ENCODE data around the gene LAMC2. TPM values are rescaled to one million over a fixed set of nuclear protein-coding genes. Genes with fewer than 3 reads are reported as not detected.

Gene LAMC2
- total and polyA plus RNA-seq, 2 of the 13 experiments (the other 11 are each of a cell fraction or from before 2014, with no cell fraction given) = 0.03 TPM; not detected in 1

DNA sequence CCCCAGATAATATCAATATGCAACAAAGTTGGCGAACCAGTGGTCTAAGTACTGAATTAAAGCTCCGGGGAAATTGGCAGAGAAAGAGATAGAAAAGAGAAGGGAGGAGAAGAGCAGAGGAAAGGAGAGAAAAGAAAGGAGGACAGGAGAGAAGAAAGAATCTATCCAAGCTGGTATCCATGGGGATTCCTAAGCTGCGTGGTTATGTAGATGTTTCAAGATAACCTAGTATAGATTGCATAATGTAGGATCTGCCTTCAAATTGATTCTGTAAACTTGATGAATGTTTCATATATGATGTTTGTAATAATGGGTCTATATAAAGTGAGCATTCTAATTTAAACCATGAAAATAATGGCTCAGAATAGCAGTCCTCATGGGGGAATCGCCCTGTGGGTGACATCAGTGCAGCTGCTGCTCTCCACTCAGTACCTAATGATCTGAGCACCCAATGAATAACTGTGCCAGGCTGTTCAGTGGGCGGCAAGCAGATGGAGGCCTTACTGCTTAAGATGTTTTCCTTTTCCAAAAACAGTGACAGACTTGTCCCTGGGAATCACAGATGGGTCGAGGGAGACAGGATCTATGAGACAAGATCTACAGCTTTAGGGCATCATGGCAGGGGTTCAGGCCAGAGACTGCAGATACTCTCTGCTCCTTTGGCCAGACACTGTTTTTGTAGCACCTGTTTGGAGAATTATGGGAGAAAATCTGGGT, 78.0 kb downstream of the LAMC2 start:
- no peaks in the 10 kb centered on the region for H3K79me2 ChIP-seq (ENCODE audit: insufficient read depth, low read length)
- no TSS peak for BruUV-seq (replicated peaks)
- FAIRE-seq (no peak), DNase-seq (ENCODE audit: low spot score) (no peak), ATAC-seq (no peak)
- no peaks in the 10 kb centered on the region for H3K9me3 ChIP-seq (ENCODE audit: low read length)
- TF ChIP-seq KAT8 (CRISPR knock-in tag; IDR thresholded peaks at IDR 0.05) (no peak), BHLHE40 (IDR thresholded peaks at IDR 0.05; ENCODE audit: low read length) (no peak), ETV5 (CRISPR knock-in tag; IDR thresholded peaks at IDR 0.05; ENCODE audit: borderline replicate concordance) (no peak)
- H3K27me3 ChIP-seq (ENCODE audit: control insufficient read depth in 1 of 2, insufficient read depth in 2 of 2, low read length in 2 of 2) = peaks cover 3 to 36% of the 10 kb centered on the region in 2 experiments; a peak in 4 of 5 replicates
- no peaks in the 10 kb centered on the region for H3K36me3 ChIP-seq (replicated peaks in 1 of 2; ENCODE audit: control insufficient read depth in 1 of 2, insufficient read depth in 2 of 2, low read length in 2 of 2)
- in situ Hi-C loops (cut with HindIII; ENCODE audit: extremely low pct_ligation_motif_present, low pct_unique_long_range_greater_than_20kb) (no loop called here), intact Hi-C loops (cut with micrococcal nuclease; ENCODE audit: unreplicated experiment) (no loop called here)
- ChIA-PET CTCF (ENCODE audit: low intra/inter-chr PET ratio, low total read pairs) (no interaction called here), POLR2A (no interaction called here)
- H2AFZ ChIP-seq (ENCODE audit: low read length) = no peak overlapping the region
- H3K27ac ChIP-seq (ENCODE audit: extremely low read length, insufficient read depth, low read length) = no peak overlapping the region
- 12% methylated on average over 6 of the region's 6 CpGs for WGBS (ENCODE audit: low lambda C conversion rate)
- no peak overlapping the region for H3K4me2 ChIP-seq (ENCODE audit: low read depth, low read length)
- no peak overlapping the region for H3K4me3 ChIP-seq (replicated peaks in 1 of 3; ENCODE audit: insufficient read depth in 1 of 3, low read depth in 2 of 3, low read length in 3 of 3)
- no peaks in the 10 kb centered on the region for H4K20me1 ChIP-seq (ENCODE audit: insufficient read depth, low read length)
- H3K4me1 ChIP-seq (ENCODE audit: insufficient read depth, low read length) = no peaks in the 10 kb centered on the region
- H3K9ac ChIP-seq (ENCODE audit: insufficient read depth, low read depth, low read length) = no peak overlapping the region

GRCh38 chr1:183267646-183268431, 81.8 kb downstream of the LAMC2 start:
- Histone ChIP-seq H3K27ac (ENCODE audit: extremely low read length, insufficient read depth, low read length) (no peak overlapping the region), H3K9me3 (ENCODE audit: low read length) (no peaks in the 10 kb centered on the region), H3K4me2 (ENCODE audit: low read depth, low read length) (no peak overlapping the region), H3K27me3 (ENCODE audit: control insufficient read depth in 1 of 2, insufficient read depth in 2 of 2, low read length in 2 of 2) (peaks cover 3 to 19% of the 10 kb centered on the region in 2 experiments; a peak in 4 of 5 replicates), H4K20me1 (ENCODE audit: insufficient read depth, low read length) (no peaks in the 10 kb centered on the region), H2AFZ (ENCODE audit: low read length) (no peak overlapping the region), H3K36me3 (replicated peaks in 1 of 2; ENCODE audit: control insufficient read depth in 1 of 2, insufficient read depth in 2 of 2, low read length in 2 of 2) (no peaks in the 10 kb centered on the region), H3K79me2 (ENCODE audit: insufficient read depth, low read length) (no peaks in the 10 kb centered on the region), H3K4me3 (replicated peaks in 1 of 3; ENCODE audit: insufficient read depth in 1 of 3, low read depth in 2 of 3, low read length in 3 of 3) (no peak overlapping the region), H3K4me1 (ENCODE audit: insufficient read depth, low read length) (peaks cover 6% of the 10 kb centered on the region; the same call in 1 of the 2 replicates), H3K9ac (ENCODE audit: insufficient read depth, low read depth, low read length) (no peak overlapping the region)
- POLR2A ChIA-PET = no interaction called here
- intact Hi-C loops (cut with micrococcal nuclease; ENCODE audit: unreplicated experiment) (no loop called here), in situ Hi-C loops (cut with HindIII; ENCODE audit: extremely low pct_ligation_motif_present, low pct_unique_long_range_greater_than_20kb) (no loop called here)
- 13% methylated on average over 2 of the region's 7 CpGs for WGBS (ENCODE audit: low lambda C conversion rate)
- DNase-seq (ENCODE audit: low spot score) = no peak
- BruUV-seq (replicated peaks) = no TSS peak
- CTCF ChIA-PET (ENCODE audit: low intra/inter-chr PET ratio, low total read pairs) = no interaction called here
- no peak for TF ChIP-seq ZNF607 (CRISPR knock-in tag; IDR thresholded peaks at IDR 0.05; ENCODE audit: borderline replicate concordance)
- no peak for TF ChIP-seq PTBP1 (IDR thresholded peaks at IDR 0.05; ENCODE audit: low read depth, low read length, poor library complexity, severe bottlenecking)
- TF ChIP-seq ZFP36L2 (CRISPR knock-in tag; IDR thresholded peaks at IDR 0.05) = no peak
- no peak for TF ChIP-seq EED (CRISPR knock-in tag; IDR thresholded peaks at IDR 0.05)
- no peak for TF ChIP-seq RFX1 (IDR thresholded peaks at IDR 0.05)
- no peak for FAIRE-seq
- no peak for ATAC-seq
